Embryonic facial prominence (tissue), 1 donor: Measurements from ENCODE around the gene AGFG1.
"Not testable (repeated sequence)": the region's sequence is repeated elsewhere in the genome, so short reads cannot be mapped to it uniquely, and the experiment has no call there.

Experiments
- DNase-seq: peaks from one replicate; pipeline ENCODE4 v3.0.0-alpha.2; 2016; ENCODE audit errors: extremely low spot score

The AGFG1 gene

DNA sequence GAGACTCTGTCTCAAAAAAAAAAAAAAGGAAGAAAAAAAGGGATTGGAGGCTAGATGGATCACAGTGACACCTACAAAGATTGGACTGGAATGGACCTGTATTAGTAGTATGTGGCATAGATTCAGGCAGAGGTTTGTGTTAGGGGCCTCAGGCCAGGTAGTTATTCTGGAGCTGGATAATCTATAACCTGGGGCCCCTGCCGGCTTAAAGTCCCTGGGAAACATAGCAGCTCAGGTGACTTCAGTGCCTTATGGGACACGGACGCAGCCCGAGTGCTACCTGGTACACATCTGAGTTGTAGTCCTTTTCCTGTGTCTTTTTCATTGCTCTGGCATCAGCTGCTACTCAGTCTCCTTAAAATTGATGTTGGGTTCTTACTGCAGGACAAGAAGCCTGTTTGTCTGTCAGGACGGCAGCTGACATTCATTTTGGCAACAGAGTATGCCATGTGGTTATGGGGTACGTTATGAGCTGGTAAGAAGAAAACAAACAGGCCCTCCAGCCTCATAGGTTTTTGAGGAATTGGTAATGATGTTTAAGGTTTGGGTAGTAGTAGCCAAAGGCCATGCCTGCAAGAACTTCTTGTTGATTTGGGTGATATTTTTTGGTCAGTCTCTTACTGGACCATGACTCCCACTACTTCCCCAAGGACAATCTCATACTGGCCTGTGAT is 27.8 kb downstream of the AGFG1 start:
- no peak for DNase-seq

DNA sequence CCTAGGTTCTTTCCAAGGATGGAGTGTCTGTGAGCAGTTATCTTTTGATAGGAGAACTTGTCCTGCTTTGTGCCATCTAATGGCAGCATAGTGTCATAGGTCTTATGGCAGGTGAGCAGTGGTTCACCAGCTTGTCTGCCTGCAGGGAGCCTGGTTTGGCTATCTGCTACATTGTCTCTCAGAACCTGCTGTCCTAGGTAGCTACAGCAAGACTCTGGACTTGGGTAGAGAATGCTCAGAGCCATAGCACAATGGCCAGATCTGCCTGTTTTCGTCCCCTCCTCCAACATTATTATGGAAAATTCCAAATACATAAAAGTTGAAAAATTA is 28.3 kb downstream of the AGFG1 start:
- no peak for DNase-seq

DNA sequence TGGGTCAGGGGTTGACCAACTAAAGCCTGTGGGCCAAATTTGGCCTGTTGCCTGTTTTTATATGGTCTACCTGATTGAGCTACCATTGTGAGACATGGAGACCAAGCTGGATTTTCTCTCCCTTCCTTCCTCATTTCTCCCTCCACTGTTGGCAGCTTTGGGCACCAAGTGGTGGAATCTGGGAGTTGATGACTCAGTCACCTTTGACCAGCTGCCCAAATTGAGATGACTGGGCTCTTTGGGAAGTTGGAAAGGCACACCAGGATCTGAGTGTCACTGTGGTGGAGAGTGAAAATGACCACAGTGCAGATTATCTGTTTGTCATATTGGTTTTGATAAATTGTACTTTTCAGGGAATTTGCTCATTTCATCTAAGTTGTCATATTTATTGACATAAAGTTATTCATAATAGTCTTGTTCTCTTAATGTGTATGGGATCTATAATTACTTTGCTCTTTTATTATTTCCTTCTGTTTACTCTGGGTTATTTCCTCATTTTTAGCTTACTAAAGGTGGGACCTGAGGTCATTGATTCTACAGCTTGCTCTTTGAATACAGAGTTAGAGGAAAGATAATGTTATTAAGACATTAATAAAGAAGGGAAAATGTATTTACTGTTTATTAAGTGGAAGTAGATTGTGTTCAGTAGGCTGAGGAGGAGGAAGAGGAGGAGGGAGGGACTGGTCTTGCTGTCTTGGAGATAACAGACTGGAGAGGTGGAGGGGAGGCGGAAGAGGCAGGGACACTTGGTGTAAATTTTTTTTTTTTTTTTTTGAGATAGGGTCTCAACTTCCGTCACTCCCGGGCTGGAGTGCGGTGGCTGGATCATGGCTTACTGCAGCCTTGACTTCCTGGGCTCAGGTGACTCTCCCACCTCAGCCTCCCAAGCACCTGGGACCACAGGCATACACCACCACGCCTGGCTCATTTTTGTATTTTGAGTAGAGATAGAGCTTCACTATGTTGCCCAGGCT is 31.8 kb downstream of the AGFG1 start:
- DNase-seq: no peak

DNA sequence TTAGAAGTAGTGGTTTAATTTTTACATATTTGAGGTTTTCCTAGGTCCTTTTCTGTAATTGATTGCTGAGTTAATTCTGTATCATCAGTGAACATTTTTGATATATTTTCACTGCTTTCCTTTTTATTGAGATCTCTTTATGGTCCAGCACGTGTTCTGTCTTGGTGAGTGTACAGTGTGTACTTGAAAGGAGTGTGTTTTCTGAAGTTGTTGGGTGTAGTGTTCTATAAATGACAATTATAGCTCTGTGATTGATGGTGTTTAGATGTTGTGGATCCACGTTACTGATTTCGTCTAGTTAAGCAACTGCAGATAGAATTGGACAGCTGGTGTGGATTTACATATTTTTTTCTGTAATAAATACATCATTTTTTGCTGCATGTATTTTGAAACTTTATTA is 32.7 kb downstream of the AGFG1 start:
- no peak for DNase-seq

DNA sequence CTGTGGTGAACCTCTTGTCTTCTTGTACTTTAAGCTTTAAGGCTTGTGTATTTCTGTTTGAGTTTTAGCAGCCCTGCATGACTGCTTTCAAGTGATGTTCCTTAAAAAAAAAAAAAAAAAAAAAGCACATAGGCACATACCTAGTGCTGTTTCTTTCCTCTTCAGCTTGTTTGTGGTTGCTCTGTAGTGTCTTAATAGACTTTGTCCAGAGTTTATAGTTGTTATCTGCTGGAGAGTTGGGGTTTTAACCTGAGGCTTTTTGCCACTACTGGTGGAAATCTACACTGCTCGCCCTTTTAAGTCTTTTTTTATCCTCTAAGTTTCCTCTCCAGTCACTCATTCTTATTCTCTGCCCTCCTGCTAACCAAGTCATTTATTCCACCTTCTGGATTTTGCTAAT is 34.5 kb downstream of the AGFG1 start:
- no peak for DNase-seq

DNA sequence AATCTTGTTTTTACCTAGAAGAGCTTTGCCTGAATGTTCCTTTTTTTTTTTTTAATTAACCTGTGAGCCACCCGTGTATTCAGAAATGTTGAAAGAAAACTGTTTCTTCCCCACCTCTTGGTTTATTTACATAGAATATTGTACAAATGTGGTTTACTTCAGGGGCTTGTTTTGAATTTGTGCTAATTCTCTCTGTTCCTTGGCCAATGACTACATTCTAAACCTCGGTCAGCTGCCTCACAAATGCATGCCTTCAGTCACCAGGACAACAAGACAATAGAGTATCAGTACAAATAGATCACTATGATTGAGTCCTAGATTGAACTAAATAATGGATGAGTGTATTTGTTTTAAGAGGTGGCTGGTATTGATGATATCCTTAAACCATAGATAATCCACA is 36.0 kb downstream of the AGFG1 start:
- DNase-seq: no peak

DNA sequence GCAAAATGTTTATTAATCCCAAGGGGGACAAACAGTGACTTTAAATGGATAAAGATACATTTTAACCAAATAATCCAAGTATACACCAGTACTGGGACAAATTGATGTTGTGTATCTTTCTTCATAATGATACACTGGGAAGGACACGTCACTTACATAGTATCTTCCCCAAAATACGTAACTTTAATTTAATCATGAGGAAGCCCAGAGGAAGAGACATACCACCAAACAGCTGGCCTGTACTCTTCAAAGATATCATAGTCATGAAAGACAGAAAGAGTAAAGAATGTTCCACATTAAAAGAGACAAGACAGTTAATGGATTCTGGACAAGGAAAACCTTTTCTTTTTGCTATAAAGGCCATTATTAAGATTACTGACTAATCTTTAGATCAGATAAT is 37.1 kb downstream of the AGFG1 start:
- no peak for DNase-seq

DNA sequence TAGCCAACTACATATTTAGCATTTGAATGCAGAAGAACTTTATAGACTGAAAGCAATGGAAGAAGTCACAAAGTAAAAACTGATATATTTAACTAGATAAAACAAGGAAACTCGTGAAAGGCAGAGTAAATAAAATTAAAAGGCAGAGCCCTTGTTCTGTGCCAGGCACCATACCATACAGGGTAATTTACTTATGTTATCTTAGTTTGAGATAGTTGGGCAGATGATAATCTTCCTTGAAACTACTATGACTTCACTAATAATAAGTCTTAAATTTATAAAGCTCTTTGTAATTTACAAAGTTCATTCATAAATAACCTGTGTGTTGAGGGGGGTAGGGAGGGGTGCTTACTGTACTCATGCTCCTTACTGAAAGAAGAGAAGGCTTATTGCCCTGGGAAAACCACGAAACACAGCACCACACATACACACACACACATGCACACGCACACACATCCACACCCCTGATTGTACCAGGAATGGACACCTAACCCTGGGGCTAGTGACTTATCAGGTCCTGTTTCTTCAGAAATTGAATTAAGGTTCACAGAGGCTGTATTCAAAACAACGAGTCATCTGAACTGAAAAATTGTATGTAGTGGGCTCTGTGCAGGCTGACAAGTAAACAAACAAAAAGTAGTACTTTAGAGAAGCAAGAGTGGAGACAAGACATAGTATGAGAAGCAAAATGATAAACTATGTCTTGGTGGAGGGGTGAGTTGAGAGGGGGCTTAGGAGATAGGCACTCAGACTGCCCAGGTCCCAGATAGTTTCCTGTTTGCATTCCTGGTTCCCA is 38.1 kb downstream of the AGFG1 start:
- no peak for DNase-seq

DNA sequence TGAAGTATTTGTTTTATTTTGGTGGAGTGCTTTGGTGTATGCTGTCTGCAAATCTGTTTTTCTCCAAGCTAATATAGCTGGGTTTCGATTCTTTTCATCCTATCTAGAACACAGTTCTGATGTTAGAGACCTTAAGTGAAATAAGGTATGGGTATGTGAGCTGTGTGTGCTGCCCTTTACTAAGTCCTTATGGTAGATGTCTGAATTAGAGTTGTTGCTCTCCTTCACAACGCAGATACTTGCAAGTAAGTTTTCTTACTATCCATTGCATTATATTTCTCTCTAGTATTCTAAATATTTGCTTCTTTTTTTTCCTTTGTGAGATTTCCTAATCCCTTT is 38.6 kb downstream of the AGFG1 start:
- DNase-seq: no peak

DNA sequence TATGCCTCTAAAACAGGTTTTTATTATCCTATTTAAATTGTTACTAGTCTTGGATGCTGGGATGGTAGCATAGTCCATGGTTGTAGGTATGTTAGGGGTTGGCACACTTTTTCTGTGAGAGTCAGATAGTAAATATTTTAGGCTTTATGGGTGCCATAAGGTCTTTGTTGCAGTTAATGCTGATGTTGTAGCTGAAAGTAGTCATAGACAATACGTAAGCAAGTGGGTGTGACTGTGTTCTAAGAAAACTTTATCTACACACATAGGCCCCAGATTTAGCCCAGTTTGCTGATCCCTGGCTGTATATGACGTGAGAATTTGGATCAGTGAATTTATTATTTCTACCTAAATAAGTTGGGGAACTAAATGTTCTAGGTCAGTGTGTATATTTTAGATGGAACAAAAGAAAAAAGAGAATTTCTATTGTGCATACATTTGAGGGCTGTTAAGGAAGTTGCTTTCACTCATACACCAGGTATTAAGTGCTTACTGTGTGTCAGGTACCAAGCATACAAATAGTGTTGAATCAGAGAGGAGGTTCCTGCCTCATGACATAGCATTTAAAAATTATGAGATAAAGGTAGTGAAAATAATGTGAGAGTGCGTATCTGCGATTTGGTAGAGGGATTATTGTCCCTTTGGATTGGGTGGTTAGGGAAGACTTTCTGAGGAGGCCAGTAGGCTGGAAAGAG is 39.4 kb downstream of the AGFG1 start:
- no peak for DNase-seq

DNA sequence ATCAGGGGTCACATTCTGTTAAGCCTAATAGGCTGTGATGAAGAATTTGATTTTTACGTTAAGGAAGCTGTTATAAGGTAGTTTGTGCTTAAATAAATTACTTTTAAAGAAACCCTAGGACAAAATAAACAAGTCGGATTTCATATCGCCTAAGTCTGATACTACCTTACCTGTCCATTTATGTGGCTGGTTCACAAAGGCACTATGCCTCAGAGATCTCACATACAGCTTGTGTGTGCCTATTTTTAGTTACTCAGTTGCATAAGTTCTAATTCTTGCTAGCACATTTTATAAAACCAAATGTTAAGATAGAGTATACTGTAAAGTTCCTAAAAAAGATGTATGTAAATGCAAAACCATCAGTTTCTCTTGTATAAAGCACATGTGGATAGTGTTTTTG is 40.0 kb downstream of the AGFG1 start:
- DNase-seq: no peak

DNA sequence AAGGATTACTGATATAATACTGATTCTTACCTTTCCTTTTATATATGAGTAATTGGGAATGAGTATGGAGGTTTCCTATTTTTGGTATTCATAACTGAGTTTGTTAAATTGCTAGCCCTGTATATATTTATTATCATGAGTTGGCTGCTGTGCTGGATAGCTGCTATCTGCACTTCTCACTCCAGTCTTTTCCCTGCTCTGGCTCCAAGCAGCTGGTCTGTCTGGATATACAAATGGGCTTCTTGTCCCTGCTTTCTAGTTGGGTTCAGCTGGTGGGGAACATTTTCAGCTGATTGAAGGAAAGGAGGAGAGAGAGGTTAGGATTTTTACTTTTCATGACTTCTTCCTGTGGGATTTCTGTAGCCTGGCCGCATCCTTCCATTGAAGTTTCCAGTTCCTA is 41.2 kb downstream of the AGFG1 start:
- DNase-seq: no peak

DNA sequence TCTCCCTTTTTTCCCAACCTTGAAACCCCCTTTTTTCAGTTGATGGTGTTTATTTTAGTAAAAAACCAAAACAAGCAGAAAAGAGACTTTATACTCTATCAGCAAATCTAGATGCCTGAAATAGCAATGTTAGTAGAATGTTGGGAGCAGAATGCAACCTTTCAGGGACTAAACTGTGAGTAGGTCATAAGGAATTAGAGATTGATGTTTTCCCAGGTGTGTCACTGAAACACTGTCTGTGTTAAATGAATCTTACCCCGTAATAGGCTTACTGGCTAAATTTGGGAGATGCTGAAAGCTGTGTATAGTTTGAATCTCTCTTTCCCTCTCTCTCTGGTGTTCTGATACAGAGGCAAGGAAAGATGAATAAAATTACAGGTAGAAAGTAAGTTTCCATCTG is 43.8 kb downstream of the AGFG1 start:
- no peak for DNase-seq

DNA sequence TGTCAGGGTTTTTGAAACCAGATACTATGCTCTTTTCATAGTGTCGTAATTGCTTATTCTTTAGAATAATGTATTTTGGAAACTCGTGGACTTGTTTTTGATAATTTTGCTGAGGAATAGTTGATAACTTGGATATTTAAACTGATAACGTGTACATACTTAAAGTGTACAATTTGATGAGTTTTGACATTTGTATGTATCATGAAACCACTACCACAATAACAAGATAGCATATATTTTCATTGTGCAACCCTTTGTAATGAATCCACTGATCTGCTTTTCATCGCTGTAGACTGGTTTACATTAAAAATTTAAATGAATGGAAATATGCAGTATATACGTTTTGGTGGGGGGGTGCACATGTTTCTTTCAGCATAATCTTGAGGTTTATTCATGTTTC is 45.8 kb downstream of the AGFG1 start:
- no peak for DNase-seq

DNA sequence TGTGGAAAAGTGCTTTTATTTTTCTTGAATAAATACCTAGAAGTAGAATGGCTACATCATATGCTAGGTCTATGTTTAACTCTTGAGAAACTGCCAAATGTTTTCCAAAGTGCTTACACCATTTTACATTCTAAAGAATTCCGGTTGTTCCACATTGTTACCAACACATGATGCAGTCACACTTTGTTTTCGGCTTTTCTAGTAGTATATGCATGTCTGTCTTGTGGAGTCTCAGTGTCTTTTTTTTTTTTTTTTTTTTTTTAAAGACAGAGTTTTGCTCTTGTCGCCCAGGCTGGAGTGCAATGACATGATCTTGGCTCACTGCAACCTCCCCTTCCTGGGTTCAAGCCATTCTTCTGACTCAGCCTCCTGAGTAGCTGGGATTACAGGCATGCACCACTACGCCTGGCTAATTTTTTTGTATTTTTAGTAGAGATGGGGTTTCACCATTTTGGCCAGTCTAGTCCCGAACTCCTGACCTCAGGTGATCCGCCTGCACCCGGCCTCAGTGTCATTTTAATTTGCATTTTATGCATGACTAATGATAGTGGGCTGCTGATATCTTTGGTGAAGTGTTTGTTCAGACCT is 46.4 kb downstream of the AGFG1 start:
- not testable (repeated sequence) for DNase-seq

DNA sequence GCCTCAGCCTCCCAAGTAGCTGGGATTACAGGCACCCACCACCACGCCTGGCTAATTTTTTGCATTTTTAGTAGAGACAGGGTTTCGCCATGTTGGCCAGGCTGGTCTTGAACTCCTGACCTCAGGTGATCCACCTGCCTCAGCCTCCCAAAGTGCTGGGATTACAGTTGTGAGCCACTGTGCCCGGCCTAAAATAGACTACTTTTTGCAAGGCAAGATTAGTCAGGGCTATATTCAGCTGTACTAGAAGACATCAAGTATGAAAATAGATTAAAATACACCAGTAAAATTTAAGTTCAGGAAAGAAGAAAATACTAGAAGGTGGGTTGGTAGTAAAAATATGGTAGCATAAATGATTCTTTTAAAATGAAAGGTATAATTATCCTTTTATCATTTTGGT is 49.2 kb downstream of the AGFG1 start:
- not testable (repeated sequence) for DNase-seq

DNA sequence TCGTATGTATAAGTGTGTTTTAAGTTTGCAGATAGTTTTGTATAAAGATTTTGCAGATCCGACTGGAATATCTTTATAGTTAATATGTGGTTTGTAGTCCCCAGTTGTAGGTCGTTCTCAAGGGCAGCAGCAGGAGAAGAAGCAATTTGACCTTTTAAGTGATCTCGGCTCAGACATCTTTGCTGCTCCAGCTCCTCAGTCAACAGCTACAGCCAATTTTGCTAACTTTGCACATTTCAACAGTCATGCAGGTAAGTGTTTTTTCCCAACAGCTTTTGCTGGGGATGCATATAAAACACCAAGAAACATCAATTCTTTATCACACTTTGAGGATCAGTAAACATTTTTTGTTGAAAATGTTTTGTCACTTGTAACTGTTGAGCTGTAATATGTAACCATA is 52.7 kb downstream of the AGFG1 start:
- DNase-seq: no peak

DNA sequence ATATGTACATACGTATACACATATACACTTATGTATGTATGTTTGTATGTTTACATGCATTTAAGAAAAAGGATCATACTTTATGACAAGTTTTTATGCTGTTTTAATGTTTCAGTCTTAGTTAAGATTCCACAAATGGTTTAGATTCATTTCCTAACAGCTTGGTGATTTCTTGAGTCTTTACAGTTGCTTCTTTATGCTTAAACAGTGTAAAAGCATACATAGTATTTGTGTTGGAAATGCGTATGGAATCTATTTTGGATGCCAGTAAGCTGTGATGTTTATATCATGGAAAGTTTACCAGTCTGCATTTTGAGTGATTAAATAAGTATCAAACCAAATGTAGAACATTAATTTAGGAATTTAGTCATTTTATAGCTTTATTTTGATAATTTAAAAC is 55.4 kb downstream of the AGFG1 start:
- DNase-seq: no peak

DNA sequence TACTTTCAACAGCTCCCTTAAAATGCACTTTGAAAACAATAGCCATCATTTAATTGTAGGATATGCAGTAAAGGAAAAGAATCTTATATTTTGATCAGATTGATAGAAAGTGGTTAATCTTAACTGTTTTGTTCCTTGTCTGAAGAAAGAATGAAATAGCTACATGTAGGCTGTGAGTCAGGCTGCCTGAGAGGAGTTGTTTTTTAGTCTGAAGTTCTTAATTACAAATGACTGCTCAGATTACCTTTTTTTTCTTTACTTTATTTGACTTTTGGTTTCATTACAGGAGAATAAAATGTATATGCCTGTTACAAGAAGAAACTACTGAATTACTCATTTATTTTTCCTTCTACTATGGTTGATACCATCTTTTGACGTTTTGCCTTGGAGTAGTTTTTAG is 56.8 kb downstream of the AGFG1 start:
- DNase-seq: no peak

DNA sequence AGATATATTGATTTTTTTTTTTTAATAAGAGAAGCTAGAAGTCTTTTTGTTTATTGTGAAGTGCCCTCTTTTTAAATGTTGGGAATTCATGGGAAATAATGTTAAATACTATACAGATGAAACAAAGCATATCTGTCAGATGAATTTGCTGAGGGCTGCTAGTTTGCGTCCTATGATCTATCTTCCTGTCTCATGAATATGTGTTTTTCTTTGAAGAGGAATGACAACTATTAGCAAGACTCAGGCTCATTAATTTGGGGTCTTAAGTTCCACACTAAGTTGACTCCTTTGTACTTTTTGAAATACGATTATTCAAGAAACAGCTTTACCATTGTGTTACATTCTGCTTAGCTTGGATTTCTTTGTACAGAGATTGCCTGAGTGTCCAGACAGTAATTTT is 57.9 kb downstream of the AGFG1 start:
- no peak for DNase-seq

DNA sequence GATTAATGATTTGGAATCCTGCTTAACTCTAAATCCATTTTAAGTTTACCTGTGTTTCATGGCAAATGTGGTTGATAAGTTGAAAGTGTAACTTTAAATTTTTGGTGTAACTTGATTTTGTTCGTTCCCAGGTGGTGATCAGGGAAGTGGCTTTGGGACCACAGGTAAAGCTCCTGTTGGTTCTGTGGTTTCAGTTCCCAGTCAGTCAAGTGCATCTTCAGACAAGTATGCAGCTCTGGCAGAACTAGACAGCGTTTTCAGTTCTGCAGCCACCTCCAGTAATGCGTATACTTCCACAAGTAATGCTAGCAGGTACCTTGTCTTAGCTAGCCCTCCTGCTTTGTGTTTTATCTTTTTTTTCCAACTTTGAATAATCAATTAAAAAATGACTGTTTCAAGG is 62.8 kb downstream of the AGFG1 start:
- DNase-seq: no peak

DNA sequence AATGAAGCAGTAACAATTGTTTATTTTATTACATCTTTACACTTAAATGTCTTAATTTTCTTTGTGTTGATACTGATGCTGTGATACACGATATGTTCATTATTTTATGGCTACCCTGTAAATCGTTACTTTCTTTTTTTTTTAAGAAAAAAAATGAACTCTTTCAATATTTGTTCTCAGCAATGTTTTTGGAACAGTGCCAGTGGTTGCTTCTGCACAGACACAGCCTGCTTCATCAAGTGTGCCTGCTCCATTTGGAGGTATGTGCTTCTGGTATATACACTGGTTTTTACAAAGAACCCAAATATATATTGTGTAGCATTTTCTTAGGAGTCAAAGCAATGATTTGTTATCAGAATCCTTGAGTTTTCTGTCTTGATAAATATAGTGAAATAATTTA is 64.5 kb downstream of the AGFG1 start:
- DNase-seq: no peak
